GM12873 (cell line): ENCODE measurements around the gene SNX24.

Source experiments
- TF ChIP-seq, protein P1 (sequence below): IDR thresholded peaks from 2 replicates; pipeline ENCODE4 v1.5.1; 2012; ENCODE audit warnings: low read depth, mild to moderate bottlenecking, moderate library complexity, low read length, control low read depth; ENCODE audit not compliant: insufficient read depth; ENCODE audit errors: missing control alignments

SNX24 gene

GRCh38 chr5:122907276-122907675 is 61.9 kb downstream of the SNX24 start:
- TF ChIP-seq, protein P1, sequence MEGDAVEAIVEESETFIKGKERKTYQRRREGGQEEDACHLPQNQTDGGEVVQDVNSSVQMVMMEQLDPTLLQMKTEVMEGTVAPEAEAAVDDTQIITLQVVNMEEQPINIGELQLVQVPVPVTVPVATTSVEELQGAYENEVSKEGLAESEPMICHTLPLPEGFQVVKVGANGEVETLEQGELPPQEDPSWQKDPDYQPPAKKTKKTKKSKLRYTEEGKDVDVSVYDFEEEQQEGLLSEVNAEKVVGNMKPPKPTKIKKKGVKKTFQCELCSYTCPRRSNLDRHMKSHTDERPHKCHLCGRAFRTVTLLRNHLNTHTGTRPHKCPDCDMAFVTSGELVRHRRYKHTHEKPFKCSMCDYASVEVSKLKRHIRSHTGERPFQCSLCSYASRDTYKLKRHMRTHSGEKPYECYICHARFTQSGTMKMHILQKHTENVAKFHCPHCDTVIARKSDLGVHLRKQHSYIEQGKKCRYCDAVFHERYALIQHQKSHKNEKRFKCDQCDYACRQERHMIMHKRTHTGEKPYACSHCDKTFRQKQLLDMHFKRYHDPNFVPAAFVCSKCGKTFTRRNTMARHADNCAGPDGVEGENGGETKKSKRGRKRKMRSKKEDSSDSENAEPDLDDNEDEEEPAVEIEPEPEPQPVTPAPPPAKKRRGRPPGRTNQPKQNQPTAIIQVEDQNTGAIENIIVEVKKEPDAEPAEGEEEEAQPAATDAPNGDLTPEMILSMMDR, result no peak

GRCh38 chr5:122908108-122908507 is 62.7 kb downstream of the SNX24 start:
- TF ChIP-seq, protein P1, result no peak

- TF ChIP-seq, protein P1, result no peak
These were observed 63.2 kb downstream of the SNX24 start for GRCh38 chr5:122908662-122909061.

DNA sequence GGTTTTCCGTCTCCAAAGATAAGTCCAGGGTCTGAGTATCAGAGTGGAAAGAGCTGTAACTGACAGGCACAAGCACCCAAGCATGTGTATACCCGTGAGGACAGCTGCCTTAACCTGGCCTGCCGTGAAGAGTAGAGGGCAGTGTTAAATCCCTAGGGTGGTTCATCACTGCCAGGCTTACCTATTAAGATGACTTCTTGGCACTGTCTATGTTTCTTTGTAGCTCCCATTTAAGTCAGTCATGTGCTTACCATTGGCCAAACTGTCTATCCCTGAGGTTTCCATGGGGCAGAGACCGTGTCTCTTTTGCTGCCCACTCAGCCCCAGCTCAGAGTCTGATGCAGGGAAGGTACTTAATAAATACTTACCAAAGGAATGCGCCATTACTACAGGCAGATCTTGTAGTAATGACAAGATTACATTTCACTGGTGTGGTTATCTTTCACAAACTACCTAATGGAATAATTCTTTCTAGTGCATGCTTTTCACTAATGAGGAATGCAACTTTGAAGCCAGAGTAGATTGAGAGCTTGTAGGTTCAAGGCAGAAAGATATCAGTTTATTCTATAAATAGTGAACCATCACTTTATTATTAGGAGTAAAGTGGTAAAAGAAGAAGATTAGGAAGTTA is 64.2 kb downstream of the SNX24 start:
- TF ChIP-seq, protein P1, result no peak

DNA sequence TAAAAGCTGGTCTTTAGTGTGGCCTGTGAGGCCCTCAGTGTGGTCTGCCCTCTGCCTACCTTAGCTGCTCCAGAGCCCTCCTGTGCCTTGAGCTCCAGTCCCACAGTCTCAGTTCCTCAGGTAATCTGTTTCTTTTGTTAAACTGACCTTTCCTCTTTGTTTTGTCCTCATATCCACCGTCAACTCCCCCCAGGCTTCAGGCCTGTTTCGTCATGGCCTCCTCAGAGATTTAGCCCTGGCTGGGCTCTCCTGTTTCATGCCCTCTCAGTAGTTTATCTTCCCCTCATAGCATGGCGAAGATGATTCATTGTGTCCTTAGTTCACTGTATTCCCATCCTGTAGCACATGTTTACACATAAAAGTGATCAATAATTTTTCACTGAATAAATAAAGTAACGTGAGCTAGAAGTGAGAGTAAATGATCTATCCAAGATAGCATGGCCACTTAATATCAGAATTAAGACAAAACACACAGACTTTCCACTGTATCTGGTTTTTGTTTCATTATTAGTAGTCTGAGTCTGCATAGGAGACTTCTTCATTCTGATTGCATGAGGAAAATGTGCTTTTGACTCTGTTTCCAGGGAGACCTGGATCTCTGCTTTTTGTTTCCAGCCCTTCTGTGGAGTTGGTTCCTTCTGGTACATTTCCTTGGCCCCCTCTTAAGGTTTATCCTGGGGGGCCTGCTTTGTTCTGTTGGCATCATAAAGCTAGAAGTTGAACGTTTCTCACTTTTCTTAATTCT is 70.5 kb downstream of the SNX24 start:
- TF ChIP-seq, protein P1, result no peak

GRCh38 chr5:122916490-122916889 is 71.1 kb downstream of the SNX24 start:
- TF ChIP-seq, protein P1, result no peak

GRCh38 chr5:122919969-122920368 is 74.6 kb downstream of the SNX24 start:
- TF ChIP-seq, protein P1, result no peak
